SK-N-MC (cell line): ENCODE data around the gene NXN.

ENCODE experiments used
- EZH2 ChIP-seq: fragments of 200-600 bp; sonication (generic); IDR thresholded peaks from one replicate; pipeline ENCODE4 v1.6.1; 2017; ENCODE audit warnings: antibody characterized with exemption
- FOXP2 ChIP-seq: optimal IDR thresholded peaks from 2 replicates; pipeline ENCODE3; 2011; ENCODE audit warnings: mild to moderate bottlenecking, moderate library complexity; ENCODE audit not compliant: insufficient read depth; ENCODE audit errors: extremely low read length, control extremely low read depth

GRCh38 chr17:1004769-1005295, 25.3 kb upstream of the NXN start:
- TF ChIP-seq EZH2 (no peak), FOXP2 (no peak)
